AG20443 (cell line): Measurements from ENCODE around the gene TSPAN5.
"Not testable (repeated sequence)": the region's sequence is repeated elsewhere in the genome, so short reads cannot be mapped to it uniquely, and the experiment has no call there.

Experiments used
- DNase-seq: peaks from one replicate; pipeline ENCODE4 v3.0.0; 2012; ENCODE audit warnings: low spot score, mixed read lengths

The TSPAN5 gene

DNA sequence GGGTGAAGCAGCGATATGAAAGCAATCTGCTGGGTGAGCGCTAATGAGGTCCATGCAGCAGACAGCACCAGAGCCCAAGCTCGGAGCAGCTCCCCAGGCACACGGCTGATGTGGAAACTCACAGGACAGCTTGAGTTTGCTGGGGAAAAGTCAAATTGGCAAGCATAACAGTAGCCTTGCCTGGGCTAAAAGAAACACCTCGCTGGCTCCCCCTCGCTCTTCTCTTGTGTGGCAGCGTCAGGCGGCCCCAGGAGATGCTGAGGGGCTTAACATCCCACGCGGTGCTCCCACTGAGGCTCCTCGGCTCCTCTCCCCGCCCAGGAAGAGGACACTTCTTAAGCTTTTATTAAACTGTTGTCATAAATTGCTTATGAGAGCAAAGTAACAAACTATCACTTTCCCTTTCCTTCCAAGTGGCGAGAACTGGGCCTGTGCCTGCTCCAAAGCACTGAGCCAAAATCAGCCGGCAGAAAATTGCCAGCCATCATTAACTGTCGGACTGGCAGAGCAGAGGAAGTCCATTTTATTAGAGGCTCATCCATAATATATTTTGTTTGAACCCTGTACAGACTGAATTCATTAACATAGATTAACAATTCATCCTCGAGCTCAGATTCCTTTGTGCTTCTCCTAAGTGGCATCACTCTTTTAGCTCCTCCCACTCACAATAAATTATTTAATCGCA lies 111.4 kb downstream of the TSPAN5 start:
- DNase-seq: peak; percentile 84

DNA sequence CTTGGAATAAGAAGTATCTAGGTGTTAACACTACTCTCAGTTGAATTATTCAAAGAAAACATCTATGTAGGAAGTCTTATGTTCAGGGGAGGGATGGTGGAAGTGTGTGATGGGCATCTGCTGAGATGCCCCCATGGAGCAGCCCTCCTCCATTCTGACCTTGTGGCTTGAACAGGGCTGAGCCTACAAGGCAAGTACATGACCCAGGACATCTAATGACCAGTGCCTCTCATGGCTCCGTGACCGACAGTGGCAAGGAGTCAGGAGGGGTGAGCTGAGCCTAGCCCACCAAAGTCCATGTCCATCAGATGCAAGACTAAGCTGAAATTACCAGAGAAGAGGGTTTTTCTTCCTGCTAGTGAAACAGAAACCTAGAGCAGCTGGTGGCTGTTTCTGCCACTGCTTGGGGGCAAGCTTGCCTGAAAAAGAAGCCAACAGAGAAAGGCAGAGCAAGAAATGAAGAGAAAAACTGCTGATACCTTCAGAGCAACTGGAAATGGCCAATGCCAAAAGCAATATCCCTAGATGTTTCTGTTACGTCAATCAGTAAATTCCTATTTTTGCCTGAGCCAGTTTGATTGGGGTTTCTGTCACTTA lies 113.5 kb downstream of the TSPAN5 start:
- DNase-seq: no peak

DNA sequence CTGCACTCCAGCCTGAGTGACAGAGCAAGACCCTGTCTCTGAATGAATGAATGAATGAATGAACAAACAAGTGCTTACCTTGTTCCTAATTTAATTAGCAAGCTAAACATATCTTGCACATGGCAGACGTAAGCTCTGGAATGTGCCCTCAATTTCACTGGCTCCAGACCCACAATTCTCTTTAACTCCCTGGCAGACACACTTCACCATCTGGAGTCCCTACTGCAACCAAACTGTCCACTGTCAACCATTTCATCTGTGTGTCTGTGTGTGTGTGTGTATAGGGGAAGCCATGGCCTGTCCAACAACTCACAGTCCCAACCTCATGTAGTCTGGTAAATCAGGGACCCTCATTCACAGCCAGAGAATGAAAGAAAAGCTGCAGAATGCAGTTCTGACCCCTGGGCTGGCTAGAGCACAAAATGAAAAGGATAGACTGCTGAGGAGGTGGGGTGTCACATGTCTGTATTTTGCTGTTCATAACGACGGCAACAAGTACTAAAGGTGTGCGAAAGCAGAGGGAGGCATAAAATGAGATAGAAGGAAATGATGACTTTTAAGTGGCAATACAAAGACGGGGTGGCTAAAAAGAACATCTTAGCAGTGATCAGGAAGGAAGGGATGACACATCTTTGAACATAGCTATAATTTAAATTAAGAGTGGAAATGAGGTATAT lies 114.1 kb downstream of the TSPAN5 start:
- no peak for DNase-seq

DNA sequence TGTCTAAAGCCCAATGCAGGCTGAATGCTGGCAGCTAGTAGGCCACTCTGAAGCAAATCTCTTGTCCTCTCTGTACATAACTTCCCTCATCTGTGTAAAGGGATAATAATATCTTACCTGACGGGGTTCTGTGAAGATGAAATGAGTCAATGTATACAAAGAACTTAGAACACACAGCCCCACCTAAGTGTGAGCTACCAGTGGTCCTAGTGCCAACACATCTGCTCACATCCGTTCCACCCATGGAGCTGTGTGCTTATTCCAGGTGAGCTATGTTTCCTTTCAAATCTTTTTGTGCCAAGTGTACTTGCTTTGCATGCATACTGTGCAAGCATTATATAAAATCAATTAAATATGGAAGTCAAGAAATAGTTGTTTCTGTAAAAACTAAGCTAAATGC lies 116.4 kb downstream of the TSPAN5 start:
- no peak for DNase-seq

DNA sequence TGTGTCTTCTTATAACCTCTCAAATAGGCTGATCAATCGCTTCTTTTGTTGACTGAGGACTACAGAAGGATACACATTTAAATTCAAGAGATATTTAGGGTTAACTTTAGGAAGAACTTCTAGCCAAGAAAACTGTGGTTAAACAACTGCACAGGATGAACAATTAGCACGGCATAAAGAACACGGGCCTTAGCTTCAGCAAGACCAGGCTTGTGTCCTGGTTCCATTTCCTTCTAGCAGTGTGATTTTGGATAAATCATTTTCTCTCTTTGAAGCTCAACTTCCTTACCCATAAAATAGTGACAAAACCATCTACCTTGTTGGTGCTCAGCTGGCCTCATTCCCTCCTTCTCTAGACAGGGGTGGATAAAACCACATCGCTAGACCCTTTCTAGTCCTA lies 117.6 kb downstream of the TSPAN5 start:
- no peak for DNase-seq

DNA sequence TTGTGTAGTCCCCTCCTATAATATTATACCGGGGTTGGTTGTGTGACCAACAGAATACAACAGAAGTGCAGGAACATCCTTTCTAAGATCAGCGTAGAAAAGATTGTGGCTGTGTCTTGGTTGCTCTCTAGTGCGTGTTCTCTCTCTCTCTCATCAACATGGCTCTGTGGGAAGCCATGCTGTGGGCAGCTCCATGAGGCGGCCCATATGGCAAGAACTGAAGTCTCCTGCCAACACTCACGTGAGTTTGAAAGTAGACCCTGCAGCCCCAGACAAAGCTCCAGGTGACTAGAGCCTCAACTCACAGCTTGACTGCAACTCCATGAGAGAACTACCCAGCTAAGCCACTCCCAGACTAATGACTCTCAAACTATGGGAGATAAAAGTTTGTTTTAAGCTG lies 118.7 kb downstream of the TSPAN5 start:
- DNase-seq: no peak

DNA sequence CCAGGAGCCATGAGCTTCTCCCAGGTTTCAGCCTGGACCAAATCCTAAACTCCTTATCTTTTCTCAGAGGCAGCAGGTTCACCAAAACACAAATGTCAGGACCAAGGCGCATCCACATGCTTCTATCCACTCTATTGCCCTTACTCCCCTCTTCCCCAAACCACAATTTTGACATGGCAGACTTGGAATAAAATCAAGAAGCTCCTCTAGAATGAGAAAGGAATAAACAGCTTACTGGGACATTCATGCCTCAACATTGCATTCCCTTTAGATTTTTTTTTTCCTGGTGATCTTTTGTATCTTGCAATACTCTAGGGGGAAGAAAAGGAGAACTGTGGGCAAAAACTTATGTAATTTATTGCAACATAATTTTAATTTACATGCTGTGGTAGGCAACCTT lies 119.1 kb downstream of the TSPAN5 start:
- no peak for DNase-seq

DNA sequence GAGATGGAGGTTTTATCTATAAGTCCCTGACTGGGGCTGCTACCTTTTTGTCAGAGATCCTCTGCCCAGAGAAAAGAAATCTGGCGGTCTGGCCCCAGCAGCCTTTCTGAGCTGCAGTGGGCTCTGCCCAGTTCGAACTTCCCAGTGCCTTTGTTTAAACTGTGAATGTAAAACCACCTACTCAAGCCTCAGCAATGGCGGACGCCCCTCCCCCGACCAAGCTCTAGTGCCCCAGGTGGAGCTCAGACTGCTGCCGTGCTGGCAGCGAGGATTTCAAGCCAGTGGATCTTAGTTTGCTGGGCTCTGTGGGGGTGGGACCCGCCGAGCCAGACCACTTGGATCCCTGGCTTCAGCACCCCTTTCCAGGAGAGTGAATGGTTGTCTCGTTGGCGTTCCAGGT lies 121.8 kb downstream of the TSPAN5 start:
- DNase-seq: no peak

DNA sequence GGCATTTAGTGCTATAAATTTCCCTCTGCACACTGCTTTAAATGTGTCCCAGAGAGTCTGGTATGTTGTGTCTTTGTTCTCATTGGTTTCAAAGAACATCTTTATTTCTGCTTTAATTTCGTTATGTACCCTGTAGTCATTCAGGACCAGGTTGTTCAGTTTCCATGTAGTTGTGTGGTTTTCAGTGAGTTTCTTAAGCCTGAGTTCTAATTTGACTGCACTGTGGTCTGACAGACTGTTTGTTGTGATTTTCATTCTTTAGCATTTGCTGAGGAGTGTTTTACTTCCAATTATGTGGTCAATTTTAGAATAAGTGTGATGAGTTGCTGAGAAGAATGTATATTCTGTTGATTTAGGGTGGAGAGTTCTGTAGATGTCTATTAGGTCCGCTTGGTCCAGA lies 124.3 kb downstream of the TSPAN5 start:
- DNase-seq: not testable (repeated sequence)

DNA sequence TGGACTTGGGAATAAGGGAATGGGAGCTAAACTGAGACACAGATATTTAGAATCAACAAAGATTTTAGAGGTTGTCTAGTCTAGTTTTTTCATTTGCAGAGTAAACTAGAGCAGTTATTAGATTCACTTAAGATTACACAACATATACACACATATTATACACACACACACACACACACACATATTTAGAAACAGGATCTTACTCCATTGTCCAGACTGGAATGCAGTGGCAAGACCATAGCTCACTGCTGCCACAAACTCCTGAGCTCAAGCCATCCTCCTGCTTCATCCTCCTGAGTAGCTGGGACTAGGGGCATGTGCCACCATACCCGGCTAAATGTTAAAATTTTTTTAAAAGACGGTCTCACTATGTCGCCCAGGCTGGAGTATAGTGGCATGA lies 127.8 kb downstream of the TSPAN5 start:
- DNase-seq: no peak

DNA sequence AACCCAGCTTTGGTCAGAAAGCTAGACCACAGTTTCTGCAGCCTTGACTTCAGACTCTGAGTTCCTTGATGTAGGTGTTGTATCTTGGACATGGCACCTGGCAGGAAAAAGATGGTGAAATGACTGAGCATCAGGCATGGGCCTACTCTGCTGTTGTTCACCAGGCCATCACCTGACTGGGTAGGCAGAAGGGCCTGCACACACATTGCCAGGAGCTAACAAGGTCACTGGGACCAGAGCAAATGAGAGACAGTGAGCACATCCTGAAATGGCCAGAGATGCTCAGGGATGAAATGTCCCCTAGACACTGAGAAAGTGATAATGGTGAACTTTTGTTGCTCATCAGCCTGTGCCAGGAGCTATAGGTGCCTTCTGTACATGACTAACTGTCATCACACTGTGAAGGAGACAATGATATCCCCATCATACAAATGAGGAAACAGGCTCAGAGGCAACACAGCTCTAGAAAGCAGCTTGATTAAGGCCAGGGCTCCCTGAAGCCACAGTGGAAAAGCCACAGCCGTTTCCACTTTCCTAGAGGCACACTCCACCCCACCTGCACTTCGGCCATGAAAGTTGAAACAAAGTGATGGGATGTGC lies 128.3 kb downstream of the TSPAN5 start:
- DNase-seq: no peak

DNA sequence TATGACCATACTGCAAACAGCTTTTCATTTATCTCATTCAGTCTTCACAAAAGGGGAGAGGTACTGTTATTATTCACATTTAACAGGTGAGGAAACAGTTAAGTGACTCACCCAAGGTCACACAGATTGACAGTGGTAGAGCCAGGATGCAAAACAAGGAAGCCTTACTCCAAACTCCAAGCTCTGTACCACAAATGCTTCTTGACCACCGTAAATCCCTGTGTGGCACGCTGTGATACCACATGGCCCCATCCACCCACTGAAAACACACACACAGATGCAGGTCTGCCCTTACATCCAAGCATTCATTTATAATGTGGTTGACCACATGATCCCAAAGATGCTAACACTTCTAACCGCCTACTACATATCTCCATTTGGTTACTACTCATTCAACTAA lies 129.5 kb downstream of the TSPAN5 start:
- no peak for DNase-seq

DNA sequence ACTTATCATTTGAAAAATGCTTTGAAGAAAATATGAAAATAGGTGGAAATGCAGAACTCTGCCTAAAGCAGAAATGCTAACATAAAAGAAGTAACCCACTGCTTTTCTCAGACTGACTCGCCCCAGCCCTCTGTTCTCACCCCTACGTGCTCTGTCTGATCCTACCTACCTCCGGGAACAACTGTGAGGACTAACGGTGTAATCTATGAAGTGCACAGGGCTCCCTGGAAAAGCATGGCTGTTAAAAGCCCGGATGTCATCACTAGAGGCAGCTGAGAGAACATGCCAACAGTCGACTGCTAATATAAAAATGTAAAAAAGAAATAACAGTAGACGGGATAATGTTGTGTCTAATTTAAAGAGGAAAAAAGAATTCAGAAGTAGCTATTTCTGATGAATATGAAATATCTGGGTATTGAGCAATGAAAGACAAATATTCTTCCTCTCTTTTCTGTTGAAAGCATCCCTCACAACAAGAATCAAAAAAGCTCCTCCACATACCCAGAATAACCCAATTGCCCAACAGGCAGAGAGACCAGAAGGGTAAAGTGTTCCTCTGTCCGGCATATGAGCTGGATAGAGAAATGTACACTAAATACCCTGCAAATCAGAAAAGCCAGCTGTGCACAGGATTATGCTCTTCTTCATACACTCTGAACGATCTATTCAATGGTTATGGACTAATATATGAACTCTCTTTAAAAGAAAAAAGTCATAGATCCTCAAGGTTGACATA lies 130.7 kb downstream of the TSPAN5 start:
- DNase-seq: no peak

DNA sequence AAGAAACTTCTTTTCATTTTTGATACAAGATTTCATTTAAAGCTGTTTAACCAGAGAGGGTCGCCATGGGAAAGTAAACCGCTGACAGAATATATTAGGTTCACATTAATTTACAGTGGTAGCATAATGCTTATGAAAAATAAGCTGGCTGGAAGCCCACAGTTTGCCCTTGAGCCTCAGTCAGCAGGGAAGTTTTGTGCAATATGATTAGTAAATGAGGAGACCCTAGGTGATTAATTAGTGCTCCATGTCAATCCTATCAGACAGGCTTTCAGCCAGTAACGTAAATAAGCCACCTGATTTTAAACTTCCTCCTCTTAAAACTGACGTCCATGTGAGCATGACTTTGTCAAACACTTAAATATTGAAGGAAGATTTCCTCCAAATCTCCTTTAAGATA lies 134.2 kb downstream of the TSPAN5 start:
- no peak for DNase-seq

DNA sequence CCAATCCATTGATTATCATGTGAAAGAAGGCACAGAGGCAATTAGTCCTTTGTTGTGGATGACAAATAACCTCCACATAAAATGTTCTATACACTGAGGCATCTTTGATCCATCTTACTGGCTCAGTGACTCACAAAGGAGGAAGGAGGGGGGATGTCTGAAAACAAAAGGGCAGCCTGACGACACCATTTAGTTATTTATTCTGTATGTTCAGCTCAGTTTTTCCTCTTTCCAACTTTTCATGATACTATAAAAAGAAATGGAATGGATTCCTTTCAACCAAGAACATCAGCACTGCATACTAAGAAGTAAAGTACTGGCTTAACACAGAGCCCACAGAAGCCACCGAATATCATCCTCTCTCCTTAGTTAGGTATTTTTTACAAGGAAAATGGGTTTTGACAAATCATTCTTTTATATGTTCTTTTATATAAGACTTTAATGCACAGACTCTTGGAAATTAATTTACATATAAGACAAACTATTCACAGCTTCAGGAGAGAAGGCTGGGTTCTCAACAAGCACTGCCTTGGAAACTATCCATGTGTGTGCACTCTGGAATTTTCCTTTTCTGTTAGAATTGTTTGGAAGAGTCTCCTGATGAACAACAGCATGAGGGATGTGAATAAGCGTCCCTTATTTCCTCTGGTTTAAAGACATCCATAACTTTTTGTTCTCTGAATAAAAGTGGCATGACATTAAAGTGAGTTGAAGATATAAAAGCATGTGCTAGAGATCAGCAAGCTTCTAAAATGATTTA lies 135.6 kb downstream of the TSPAN5 start:
- peak; percentile 43 for DNase-seq

DNA sequence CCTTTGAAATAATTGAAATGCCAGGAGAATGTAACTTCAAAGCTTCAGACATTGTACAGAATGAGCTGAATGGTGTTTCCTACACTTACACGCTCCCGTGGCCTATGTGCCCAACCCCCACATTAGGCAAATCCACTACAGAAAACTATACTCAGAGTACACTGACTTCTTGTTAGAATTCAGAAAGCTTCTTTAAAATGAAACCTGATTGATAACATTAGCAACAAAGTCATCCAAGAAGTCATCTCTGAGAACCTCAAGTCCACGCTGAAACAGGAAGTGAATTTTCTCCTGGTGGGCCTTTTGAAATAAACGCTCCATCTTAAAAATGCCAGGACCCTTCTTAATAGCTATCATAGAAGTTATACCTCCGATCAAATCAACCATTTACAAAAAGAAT lies 136.3 kb downstream of the TSPAN5 start:
- no peak for DNase-seq

DNA sequence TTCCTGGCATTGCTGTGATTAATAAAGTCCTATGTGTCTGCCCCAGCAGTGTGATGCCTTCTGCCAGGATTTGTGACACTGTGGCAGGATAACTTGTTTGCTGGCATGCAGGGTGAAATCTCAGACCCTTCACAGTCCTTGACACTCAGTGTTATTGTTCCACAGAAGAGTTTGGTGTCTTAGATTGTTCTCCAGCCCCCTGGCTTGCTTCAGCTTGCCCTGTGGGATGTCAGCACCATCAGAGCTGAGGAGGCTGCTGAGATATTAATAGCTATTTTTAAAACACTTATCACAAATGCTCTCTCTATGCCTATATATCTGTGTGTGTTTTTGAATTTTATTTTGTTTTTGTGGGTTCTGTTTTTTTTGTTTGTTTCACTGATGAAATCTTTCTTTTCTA lies 136.9 kb downstream of the TSPAN5 start:
- no peak for DNase-seq

DNA sequence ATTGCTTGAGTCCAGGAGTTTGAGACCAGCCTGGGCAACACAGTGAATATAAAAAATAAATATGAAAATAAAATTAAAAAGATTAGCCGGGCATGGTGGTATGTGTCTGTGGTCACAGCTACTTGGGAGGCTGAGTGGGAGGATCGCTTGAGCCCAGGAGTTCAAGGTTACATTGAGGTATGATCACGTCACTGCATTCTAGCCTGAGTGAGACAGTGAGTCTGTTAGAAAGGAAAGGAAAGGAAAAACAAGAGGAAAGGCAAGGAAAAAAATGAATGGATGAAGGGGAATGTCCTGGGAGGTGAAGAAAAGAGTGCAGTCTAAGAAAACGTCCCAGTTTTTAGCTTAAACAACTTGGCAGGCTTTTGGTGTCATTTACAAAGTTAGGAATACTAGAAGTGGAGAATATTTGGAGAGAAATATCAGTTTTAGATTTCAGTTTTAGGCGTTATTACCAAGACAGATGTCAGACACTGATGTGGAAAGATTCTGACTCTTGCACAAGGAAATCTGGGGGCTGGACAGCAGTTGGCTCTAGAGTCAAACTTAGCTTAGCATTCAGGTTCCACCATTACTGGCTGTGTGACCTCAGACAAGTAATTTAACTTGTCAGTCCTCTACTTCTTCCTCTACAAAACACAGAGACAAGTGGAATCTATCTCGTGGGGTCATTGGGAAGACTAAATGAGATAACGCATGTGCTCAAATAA lies 139.0 kb downstream of the TSPAN5 start:
- no peak for DNase-seq

DNA sequence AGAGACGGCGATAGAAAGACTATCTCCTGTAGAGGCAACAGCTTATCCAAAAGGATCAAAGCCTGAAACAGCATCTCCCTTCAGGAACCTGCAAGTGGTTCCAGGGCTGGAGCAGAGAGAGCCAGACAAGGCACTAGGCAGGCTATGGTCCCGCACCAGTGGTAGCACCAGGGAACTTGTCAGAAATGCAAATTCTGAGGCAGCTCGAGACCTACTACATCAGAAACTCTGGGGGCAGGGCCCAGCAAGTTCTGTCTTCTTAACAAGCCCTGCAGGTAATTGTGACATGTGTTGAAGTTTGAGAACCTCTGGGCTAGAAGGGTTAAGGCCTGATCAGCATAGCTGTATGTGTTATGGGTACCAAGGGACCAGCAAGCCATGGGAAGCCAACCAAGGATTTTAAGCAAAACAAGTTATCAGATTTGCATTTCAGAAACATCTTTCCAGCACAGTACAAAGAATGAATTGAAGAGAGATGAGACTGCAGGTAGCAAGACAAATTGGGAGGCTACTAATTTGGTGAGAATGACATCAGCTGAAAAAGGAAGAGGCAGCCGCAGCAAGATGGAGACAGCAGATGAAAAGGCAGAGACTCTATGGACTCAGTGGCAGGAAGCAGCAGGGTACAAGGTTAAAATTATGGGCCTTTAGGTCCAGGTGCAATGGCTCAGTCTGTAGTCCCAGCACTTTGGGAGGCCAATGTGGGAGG lies 139.7 kb downstream of the TSPAN5 start:
- no peak for DNase-seq

DNA sequence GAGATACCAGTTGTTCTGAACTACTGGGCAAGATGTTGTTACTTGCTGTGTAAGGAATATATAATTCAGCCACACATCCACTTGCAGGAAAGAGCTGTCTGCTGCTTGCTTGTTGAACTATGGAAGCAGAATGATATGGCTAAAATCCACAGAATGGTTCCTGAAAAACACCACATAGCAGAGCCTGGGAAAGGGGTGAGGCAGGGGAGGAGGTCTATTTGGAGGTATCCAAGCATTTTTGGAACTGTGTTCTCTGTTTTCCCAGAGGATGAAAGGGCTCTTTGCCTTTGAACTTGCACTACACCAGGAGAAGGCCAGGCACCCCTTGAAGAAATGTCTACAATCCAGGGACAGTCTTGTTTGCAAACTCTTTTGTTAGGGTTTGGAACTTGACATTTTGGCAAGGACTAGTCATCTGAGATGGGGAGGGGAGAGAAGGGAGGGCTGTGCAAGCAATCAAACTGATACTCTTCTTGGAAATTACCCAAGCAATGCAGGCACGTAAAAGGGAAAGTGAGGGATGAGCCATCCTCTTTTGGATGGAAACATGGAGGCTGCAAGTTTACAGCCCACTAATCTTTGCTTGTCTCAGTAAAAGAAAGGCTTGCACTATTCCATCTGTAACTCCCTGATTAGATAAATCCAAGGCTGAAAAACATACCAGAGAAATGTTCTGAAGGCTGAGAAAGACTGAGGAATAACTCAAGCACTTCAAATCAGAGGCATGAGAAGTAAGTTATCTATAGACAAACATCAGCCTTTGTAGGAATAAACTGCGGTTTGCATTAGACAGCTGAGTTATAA lies 141.0 kb downstream of the TSPAN5 start:
- no peak for DNase-seq
